ENCODE measurements around the gene CSAD.

The CSAD gene

GRCh38 chr12:53160673-53161072 is 20.1 kb downstream of the CSAD start:
- Histone ChIP-seq H3K36me3 (no peaks in the 10 kb centered on the region), H3K27me3 (ENCODE audit: insufficient read depth, low read depth, severe bottlenecking) (no peaks in the 10 kb centered on the region), H3K27ac (no peak overlapping the region), H3K4me3 (ENCODE audit: low read depth, low read length) (no peak overlapping the region), H3K9me3 (ENCODE audit: severe bottlenecking) (no peaks in the 10 kb centered on the region)
- no peak for TF ChIP-seq CTCF (IDR thresholded peaks at IDR 0.05; ENCODE audit: low read depth, low read length)
- DNase-seq, result no peak

- no peak for DNase-seq
- no peak overlapping the region for H3K27ac ChIP-seq
- no peak for TF ChIP-seq CTCF (IDR thresholded peaks at IDR 0.05; ENCODE audit: low read depth, low read length)
Measured at GRCh38 chr12:53160000-53160399, 20.7 kb downstream of the CSAD start.

GRCh38 chr12:53159195-53159839 is 21.4 kb downstream of the CSAD start:
- TF ChIP-seq CTCF (IDR thresholded peaks at IDR 0.05; ENCODE audit: low read depth, low read length), result peak; percentile 99
- H3K27ac ChIP-seq, result peak overlapping the region; percentile 61

More at GRCh38 chr12:53160000-53160399, 20.7 kb downstream of the CSAD start:
- H3K36me3 ChIP-seq, result no peaks in the 10 kb centered on the region
- H3K4me3 ChIP-seq (ENCODE audit: low read depth, low read length), result no peak overlapping the region
- H3K27me3 ChIP-seq (ENCODE audit: insufficient read depth, low read depth, severe bottlenecking), result no peaks in the 10 kb centered on the region
- no peaks in the 10 kb centered on the region for H3K9me3 ChIP-seq (ENCODE audit: severe bottlenecking)

GRCh38 chr12:53152390-53152789 is 28.3 kb downstream of the CSAD start:
- H3K36me3 ChIP-seq, result no peaks in the 10 kb centered on the region
- DNase-seq, result no peak
- no peak for TF ChIP-seq CTCF (IDR thresholded peaks at IDR 0.05; ENCODE audit: low read depth, low read length)

More at GRCh38 chr12:53159195-53159839, 21.4 kb downstream of the CSAD start:
- DNase-seq, result peak; percentile 93
- no peaks in the 10 kb centered on the region for H3K36me3 ChIP-seq
- no peaks in the 10 kb centered on the region for H3K9me3 ChIP-seq (ENCODE audit: severe bottlenecking)
- H3K27me3 ChIP-seq (ENCODE audit: insufficient read depth, low read depth, severe bottlenecking), result no peaks in the 10 kb centered on the region
- H3K4me3 ChIP-seq (ENCODE audit: low read depth, low read length), result peak overlapping the region; percentile 19

GRCh38 chr12:53151039-53151438 is 29.7 kb downstream of the CSAD start:
- no peak for TF ChIP-seq CTCF (IDR thresholded peaks at IDR 0.05; ENCODE audit: low read depth, low read length)
- DNase-seq, result no peak
- Histone ChIP-seq H3K36me3 (no peaks in the 10 kb centered on the region), H3K27ac (no peak overlapping the region), H3K27me3 (ENCODE audit: insufficient read depth, low read depth, severe bottlenecking) (no peaks in the 10 kb centered on the region), H3K4me3 (ENCODE audit: low read depth, low read length) (no peak overlapping the region), H3K9me3 (ENCODE audit: severe bottlenecking) (no peaks in the 10 kb centered on the region)

More at GRCh38 chr12:53152390-53152789, 28.3 kb downstream of the CSAD start:
- H3K27me3 ChIP-seq (ENCODE audit: insufficient read depth, low read depth, severe bottlenecking), result no peaks in the 10 kb centered on the region
- H3K27ac ChIP-seq, result no peak overlapping the region
- H3K4me3 ChIP-seq (ENCODE audit: low read depth, low read length), result no peak overlapping the region
- no peaks in the 10 kb centered on the region for H3K9me3 ChIP-seq (ENCODE audit: severe bottlenecking)

GRCh38 chr12:53147653-53148052 is 33.1 kb downstream of the CSAD start:
- Histone ChIP-seq H3K4me3 (ENCODE audit: low read depth, low read length) (no peak overlapping the region), H3K36me3 (no peaks in the 10 kb centered on the region), H3K27me3 (ENCODE audit: insufficient read depth, low read depth, severe bottlenecking) (no peaks in the 10 kb centered on the region), H3K27ac (no peak overlapping the region), H3K9me3 (ENCODE audit: severe bottlenecking) (no peaks in the 10 kb centered on the region)
- no peak for TF ChIP-seq CTCF (IDR thresholded peaks at IDR 0.05; ENCODE audit: low read depth, low read length)
- DNase-seq, result no peak

Measured in WERI-Rb-1 (cell line).